AG04450 (cell line): ENCODE data around the gene BMPR1A. TPM values are rescaled to one million over a fixed set of nuclear protein-coding genes. Genes with fewer than 3 reads are reported as not detected.

Source experiments
- CTCF ChIA-PET: fragments of 300-600, 350-600 bp; formaldehyde crosslinking; extraction: SDS; loops from one replicate; lab custom pipeline; 2022; ENCODE audit warnings: antibody characterized with exemption, inconsistent platforms; lab: Charles Lee
- POLR2A ChIA-PET: fragments of 350-600 bp; formaldehyde crosslinking; extraction: SDS; loops from one replicate; lab custom pipeline; 2021; ENCODE audit warnings: antibody characterized with exemption, inconsistent platforms; lab: Yijun Ruan, JAX
- DNase-seq: peaks from one replicate; pipeline ENCODE4 v3.0.0-alpha.2; 2011; ENCODE audit warnings: low read depth, low spot score
- H3K27ac ChIP-seq: one replicate; pipeline ENCODE4 v1.5.1; 2012; ENCODE audit warnings: low read depth, low read length, control low read depth
- H3K27me3 ChIP-seq: one replicate; pipeline ENCODE4 v1.6.0; 2012; ENCODE audit warnings: low read length; ENCODE audit not compliant: control insufficient read depth, insufficient read depth
- H3K4me3 ChIP-seq: 2 replicates; pipeline ENCODE4 v1.5.1; 2011; ENCODE audit warnings: mild to moderate bottlenecking, low read depth, low read length, control low read depth
- H3K9me3 ChIP-seq: 2 replicates; pipeline ENCODE4 v1.5.1; 2012; ENCODE audit warnings: low read length; ENCODE audit not compliant: control insufficient read depth, insufficient read depth
- polyA plus RNA-seq: library from polyadenylated mRNA; depleted of rRNA; stranded (reverse); fragments of >200 nt; gene quantifications from 2 replicates; pipeline ENCODE4 v1.2.3, GENCODE V29; 2011
- TF ChIP-seq, protein P1 (sequence below): IDR thresholded peaks from 2 replicates; pipeline ENCODE4 v1.5.1; 2011; ENCODE audit warnings: low read depth, low read length, control low read depth, inconsistent platforms

Gene BMPR1A
- polyA plus RNA-seq, 1 experiment: 41.9 TPM

DNA sequence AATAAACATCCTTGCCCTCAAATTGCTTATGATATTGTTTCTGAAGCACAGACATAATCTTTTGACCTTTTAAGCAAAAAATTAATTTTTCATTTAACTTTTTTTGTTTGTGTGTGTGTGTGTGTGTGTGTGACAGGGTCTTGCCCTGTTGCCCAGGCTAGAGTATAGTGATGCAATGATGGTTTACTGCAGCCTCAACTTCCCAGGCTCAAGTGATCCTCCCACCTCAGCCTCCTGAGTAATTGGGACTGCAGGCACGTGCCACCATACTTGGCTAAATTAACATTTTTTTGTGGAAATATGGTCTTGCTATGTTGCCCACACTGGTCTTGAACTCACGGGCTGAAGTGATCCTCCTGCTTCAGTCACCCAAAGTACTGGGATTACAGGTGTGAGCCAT, 68.9 kb downstream of the BMPR1A start:
- Histone ChIP-seq H3K4me3 (no peak overlapping the region), H3K9me3 (no peaks in the 10 kb centered on the region; the same call in 1 of the 2 replicates), H3K27me3 (no peaks in the 10 kb centered on the region), H3K27ac (no peak overlapping the region)
- POLR2A ChIA-PET: no interaction called here
- no peak for DNase-seq
- TF ChIP-seq, protein P1, sequence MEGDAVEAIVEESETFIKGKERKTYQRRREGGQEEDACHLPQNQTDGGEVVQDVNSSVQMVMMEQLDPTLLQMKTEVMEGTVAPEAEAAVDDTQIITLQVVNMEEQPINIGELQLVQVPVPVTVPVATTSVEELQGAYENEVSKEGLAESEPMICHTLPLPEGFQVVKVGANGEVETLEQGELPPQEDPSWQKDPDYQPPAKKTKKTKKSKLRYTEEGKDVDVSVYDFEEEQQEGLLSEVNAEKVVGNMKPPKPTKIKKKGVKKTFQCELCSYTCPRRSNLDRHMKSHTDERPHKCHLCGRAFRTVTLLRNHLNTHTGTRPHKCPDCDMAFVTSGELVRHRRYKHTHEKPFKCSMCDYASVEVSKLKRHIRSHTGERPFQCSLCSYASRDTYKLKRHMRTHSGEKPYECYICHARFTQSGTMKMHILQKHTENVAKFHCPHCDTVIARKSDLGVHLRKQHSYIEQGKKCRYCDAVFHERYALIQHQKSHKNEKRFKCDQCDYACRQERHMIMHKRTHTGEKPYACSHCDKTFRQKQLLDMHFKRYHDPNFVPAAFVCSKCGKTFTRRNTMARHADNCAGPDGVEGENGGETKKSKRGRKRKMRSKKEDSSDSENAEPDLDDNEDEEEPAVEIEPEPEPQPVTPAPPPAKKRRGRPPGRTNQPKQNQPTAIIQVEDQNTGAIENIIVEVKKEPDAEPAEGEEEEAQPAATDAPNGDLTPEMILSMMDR: no peak
- CTCF ChIA-PET: no interaction called here

DNA sequence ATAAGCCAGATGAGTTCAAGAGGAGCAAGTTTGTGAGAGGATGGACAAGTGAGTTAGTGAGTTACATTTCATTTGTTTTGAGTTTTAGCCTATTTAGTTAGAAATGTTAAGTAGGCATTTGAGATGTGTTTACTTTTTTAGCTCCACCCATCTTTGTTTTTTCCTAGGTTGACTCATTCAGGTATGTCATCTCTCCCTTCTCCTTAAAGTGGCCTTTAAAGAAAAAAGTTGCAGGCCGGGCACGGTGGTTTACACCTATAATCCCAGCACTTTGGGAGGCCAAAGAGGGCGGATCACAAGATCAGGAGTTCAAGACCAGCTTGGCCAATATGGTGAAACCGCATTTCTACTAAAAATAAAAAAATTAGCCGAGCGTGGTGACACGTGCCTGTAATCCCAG, 71.2 kb downstream of the BMPR1A start:
- ChIA-PET POLR2A (no interaction called here), CTCF (interaction anchor here (0.6 to 1.0 kb wide), 4 partner anchors 8 to 134 kb away, joined by 3 to 5 read pairs (median 3); no protein-coding TSS in a partner anchor)
- Histone ChIP-seq H3K27me3 (no peaks in the 10 kb centered on the region), H3K27ac (no peak overlapping the region), H3K9me3 (no peaks in the 10 kb centered on the region), H3K4me3 (no peak overlapping the region)
- TF ChIP-seq, protein P1: no peak
- DNase-seq: no peak

DNA sequence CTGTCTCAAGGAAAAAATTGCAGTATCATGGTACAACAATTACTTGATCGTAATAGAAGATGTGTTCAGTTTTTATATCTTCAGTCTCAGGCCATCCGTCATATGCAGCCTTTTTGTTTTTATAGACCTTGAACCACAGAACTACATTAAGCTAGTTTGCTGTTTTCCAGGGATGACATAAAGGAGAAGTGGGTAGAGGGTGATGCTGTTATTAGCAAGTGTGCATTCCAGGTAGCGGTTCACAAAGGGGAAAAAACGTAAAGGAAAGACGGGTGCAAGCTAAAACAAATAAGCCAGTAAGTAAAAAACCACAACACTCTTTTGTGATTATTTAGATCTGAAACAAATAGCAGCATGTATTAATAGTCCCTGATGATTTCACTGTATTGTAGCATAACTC, 71.7 kb downstream of the BMPR1A start:
- CTCF ChIA-PET: interaction anchor here (1.0 kb wide), 1 partner anchor 52 kb away, joined by 3 read pairs; no protein-coding TSS in a partner anchor

DNA sequence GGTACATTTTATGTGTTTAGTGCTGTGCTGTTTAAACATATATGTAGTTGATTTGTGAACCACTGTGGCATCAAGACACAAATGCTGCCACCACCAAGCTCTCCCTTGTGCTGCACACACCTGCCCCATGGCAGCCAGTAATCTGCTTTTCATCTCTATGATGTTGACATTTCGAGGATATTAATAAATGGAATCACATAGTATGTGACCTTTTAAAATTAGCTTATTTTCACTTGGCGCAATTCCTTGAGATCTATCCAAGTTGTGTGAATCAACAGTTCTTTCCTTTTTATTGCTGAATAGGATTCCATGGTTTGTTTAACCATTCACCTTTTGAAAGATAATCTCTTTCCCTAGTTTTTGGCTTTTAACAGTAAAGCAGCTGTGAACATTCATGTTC, 73.1 kb downstream of the BMPR1A start:
- TF ChIP-seq, protein P1: no peak
- POLR2A ChIA-PET: interaction anchor here (0.8 kb wide), 1 partner anchor 56 kb away, joined by 3 read pairs; no protein-coding TSS in a partner anchor
- no peaks in the 10 kb centered on the region for H3K9me3 ChIP-seq
- no peak overlapping the region for H3K27ac ChIP-seq
- H3K4me3 ChIP-seq: no peak overlapping the region
- DNase-seq: no peak
- no peaks in the 10 kb centered on the region for H3K27me3 ChIP-seq
- CTCF ChIA-PET: interaction anchor here (0.5 kb wide), 1 partner anchor 39 kb away, joined by 5 read pairs; no protein-coding TSS in a partner anchor

More for the DNA sequence above, 71.7 kb downstream of the BMPR1A start:
- Histone ChIP-seq H3K4me3 (no peak overlapping the region), H3K27me3 (no peaks in the 10 kb centered on the region), H3K9me3 (no peaks in the 10 kb centered on the region), H3K27ac (no peak overlapping the region)
- POLR2A ChIA-PET: no interaction called here
- no peak for DNase-seq
- TF ChIP-seq, protein P1: no peak

DNA sequence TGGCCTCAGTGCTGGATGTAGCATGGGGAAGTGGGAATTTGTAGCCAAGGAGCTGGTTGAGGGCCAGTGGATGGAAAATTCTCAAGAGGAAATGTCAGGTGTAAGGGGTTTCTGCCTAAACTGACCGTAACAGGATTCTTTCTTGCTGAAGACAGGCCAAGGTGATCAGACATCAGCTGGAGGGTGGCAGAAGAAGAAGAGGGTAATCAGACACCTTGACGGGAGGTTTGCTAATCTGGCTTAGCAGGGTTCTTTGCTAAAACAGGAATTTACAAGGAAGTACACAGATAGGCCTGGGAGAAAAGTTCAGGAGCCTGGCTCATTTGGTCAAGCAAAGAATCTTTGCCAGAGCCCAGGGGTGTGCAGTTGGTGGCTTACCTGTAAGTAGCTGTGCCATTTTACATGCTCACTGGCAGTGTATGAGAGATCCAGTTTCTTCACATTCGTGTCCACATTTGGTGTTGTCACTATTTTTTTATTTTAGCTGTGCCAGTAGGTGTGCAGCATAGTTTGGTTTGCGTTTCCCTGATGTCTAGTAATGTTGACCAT, 73.7 kb downstream of the BMPR1A start:
- POLR2A ChIA-PET: interaction anchor here (0.8 kb wide), 1 partner anchor 56 kb away, joined by 3 read pairs; no protein-coding TSS in a partner anchor
- CTCF ChIA-PET: no interaction called here
- Histone ChIP-seq H3K4me3 (no peak overlapping the region), H3K27ac (no peak overlapping the region), H3K9me3 (no peaks in the 10 kb centered on the region), H3K27me3 (no peaks in the 10 kb centered on the region)
- DNase-seq: no peak
- TF ChIP-seq, protein P1: no peak
